GM19193 (cell line): ENCODE data around the gene S100A6.

Experiments
- POLR2A ChIP-seq: IDR thresholded peaks from 4 replicates; pipeline ENCODE4 v1.6.1; 2011; ENCODE audit not compliant: insufficient read depth, insufficient read length; ENCODE audit errors: extremely low read depth

S100A6 gene

DNA sequence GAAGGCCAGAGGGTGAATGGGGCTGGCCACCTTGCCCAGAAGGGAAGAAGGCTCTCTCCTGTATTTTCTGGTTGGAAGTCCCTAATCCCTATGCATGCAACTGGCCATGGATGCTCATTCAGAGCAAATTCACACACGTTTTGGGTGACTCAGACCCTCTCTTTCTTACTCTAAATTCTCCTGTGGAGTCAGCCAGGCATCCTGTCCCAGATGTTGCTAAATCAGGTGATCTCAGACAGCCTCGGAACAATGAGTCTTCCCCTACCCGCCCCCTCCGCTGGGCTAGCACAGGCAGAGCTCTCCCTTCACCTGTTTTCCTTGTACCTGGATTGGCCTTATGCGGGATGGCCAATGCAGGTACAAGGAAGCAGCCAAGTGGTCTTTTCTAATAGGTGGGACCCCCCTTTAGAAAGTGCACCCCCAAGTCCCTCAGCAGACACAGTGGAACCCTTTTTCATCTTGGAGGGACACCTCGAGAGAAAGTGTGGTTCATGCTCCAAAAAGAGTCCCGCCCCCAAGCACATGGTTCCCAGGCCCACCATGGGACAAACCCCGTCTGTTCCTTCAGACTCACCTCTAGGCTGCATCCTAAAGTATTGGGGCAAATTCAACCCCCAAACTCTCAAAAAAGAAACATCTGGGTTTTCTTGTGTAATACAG lies 8.6 kb downstream of the S100A6 start:
- TF ChIP-seq POLR2A = no peak

DNA sequence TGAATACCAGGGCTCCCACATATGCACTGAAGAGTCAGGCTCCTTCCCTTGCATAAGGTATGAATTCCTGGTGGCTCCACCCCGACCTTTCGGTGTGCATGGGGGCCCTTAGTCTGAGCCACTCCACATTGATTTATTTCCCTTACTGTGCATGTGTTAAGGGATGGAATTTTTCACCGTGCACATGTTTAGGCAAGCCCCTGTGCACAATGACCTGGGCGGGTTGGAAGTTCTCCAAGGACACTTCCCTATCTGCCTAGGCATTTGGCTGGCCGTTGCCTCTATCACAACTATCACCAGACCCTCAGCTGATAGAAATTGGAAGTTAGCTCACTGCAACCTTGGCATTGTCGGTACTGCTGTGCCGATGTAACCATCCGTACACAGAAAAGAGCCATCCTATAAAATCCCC lies 9.7 kb downstream of the S100A6 start:
- TF ChIP-seq POLR2A = no peak

- TF ChIP-seq POLR2A = no peak
These were observed 10.6 kb downstream of the S100A6 start for GRCh38 chr1:153525088-153525728.

- no peak for TF ChIP-seq POLR2A
These were observed 14.8 kb downstream of the S100A6 start for GRCh38 chr1:153520818-153521476.

DNA sequence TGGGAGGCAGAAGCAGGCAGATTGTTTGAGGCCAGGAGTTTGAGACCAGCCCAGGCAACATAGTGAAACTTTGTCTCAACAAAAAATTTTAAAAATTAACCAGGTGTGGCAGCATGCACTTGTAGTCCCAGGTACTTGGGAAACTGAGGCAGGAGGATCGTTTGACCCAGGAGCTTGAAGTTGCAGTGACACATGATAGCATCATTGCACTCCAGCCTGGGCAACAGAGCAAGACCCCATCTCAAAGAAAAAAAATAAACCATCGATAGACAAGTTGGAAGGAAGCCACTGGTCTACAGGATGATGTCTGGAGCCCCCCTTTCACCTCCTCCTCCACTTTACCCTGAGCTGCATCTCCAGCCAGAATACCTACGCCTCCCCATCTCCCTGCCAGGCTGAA lies 16.5 kb downstream of the S100A6 start:
- no peak for TF ChIP-seq POLR2A

- no peak for TF ChIP-seq POLR2A
These were observed 20.0 kb downstream of the S100A6 start for GRCh38 chr1:153515504-153516394.

- TF ChIP-seq POLR2A = no peak
These were observed 22.1 kb downstream of the S100A6 start for GRCh38 chr1:153513666-153514065.

- TF ChIP-seq POLR2A = no peak
These were observed 22.8 kb downstream of the S100A6 start for GRCh38 chr1:153513023-153513422.

- no peak for TF ChIP-seq POLR2A
These were observed 24.8 kb downstream of the S100A6 start for GRCh38 chr1:153510984-153511410.

GRCh38 chr1:153509729-153510354 lies 25.9 kb downstream of the S100A6 start:
- TF ChIP-seq POLR2A = no peak

- no peak for TF ChIP-seq POLR2A
These were observed 26.8 kb downstream of the S100A6 start for GRCh38 chr1:153509036-153509435.

- TF ChIP-seq POLR2A = no peak
These were observed 27.7 kb downstream of the S100A6 start for GRCh38 chr1:153507926-153508583.

DNA sequence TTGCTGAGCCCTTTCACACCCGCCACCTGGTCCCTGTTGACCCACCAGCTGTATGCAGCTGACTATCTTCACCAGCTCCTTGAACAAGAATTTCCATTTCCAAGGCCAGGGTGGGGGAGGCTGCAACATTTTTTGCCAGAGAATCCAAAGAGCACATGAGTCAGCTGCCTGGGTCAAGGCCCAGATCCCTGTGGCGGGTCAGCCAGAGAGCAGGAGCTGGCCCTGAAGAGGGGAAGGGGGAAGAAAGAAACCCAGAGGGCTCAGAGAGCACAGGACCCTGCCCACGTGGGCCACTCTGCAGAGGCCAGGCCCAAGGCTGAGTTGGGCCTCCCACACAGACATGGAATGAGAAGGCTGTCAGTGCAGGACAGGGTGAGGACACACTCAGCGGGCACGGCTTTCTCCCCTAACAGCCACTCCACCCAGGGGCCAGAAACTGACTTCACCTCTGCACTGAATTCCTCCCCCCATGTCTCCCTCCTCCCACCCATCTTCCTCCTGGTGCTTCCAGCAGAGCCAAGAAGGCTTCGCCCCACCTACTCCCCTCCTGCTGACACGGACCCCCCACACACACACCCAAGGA lies 28.9 kb downstream of the S100A6 start:
- TF ChIP-seq POLR2A = no peak

GRCh38 chr1:153506386-153506785 lies 29.4 kb downstream of the S100A6 start:
- TF ChIP-seq POLR2A = no peak
